ENCODE results near the gene MXD4. TPM values are rescaled to one million over a fixed set of nuclear protein-coding genes. Genes with fewer than 3 reads are reported as not detected.

Gene MXD4, protein sequence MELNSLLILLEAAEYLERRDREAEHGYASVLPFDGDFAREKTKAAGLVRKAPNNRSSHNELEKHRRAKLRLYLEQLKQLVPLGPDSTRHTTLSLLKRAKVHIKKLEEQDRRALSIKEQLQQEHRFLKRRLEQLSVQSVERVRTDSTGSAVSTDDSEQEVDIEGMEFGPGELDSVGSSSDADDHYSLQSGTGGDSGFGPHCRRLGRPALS
- total RNA-seq (2022; extraction: Qiagen RNA extraction), result 15.1 to 21.9 TPM (median 20.3 TPM) in 5 replicates

DNA sequence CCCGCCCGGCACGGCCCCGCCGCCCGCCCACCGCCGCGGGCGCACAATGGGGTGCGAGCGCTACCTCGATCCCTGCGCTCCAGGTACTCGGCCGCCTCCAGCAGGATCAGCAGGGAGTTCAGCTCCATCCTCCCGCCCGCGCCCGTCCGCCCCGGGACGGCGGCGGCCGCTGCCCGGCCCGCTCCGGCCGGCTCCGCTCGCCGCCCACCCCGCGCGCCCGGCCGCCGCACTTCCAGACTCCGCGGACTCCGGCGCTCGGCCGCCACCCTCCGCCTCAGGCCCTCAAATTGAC is at the start of gene MXD4:
TSS of gene MXD4 (minus strand) at position 257 of the 292 bp plus-strand sequence. CDS start at position 128, 129 bp downstream.

DNA sequence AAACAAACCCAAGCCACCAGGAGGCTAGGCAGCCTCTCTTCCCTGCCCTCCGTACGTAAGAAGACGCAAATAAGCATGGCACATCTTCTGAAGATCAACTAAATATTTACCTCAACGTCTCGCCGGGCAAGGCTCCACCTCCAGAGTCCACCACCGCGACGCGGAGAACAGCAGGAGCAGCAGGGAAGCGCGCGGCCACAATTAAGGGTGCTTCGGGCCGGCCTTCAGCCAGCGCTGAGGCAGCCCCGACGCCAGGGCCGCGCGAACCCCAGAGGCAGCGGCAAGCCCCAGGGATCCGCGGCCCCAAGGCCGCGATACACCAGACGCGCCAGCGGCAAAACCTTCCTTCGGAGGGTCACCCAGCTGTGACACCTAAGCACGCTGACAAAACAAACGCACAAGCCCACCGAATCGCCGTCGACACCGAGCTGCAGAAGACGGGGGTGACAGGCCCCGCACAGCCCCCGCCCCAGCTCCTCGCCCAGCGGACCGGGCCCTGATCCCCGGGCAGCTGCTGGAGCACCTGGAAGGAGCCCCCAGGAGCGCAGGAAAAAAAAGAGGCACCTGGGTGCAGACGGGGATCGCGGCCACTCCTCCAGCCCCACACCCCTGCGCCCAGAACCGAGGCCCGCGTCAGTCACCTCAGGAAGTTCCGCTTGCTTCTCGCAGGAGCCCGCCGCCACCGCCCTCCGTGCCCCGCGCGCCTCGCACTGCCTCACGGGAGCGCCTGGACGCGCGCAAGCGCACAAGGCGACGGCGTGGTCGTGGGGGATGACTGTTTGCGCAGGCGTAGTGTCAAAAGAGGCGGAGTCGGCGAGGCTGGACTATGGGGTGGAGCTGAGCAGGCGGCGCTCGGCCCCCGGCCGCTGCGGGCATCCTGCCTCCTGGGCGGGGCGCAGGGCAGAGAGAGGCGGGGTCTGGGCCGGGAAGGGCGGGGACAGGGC is 20.2 kb downstream of the MXD4 start, which contains the start of the genes HAUS3 and POLN:
TSS of gene HAUS3 (minus strand) at position 712 of the 944 bp plus-strand sequence. CDS start 1,175 bp downstream, outside the sequence.
TSS of gene POLN (minus strand) at position 712 of the 944 bp plus-strand sequence. CDS start 12,890 bp downstream, outside the sequence.

Other genes starting within 250 kb of the MXD4 start
- gene NAT8L, start 202.8 kb downstream of the MXD4 start, total RNA-seq (2022; extraction: Qiagen RNA extraction), result 12.2 to 13.6 TPM (median 12.9 TPM) in 5 replicates
- 6.6 to 8.9 TPM (median 7.5 TPM) in 5 replicates for gene HAUS3, start 20.0 kb downstream of the MXD4 start, total RNA-seq (2022; extraction: Qiagen RNA extraction)
- 0.45 to 0.91 TPM (median 0.77 TPM) in 5 replicates for gene POLN, start 20.0 kb downstream of the MXD4 start, total RNA-seq (2022; extraction: Qiagen RNA extraction)
- 2.4 to 3.2 TPM (median 2.9 TPM) in 5 replicates for gene ZFYVE28, start 156.5 kb upstream of the MXD4 start, total RNA-seq (2022; extraction: Qiagen RNA extraction)
- gene CFAP99, start 156.8 kb upstream of the MXD4 start, total RNA-seq (2022; extraction: Qiagen RNA extraction), result 0.12 to 0.24 TPM (median 0.18 TPM) in 3 of 5 replicates, not detected in the others
- 61.4 to 87.4 TPM (median 62.7 TPM) in 5 replicates for gene RNF4, start 207.0 kb upstream of the MXD4 start, total RNA-seq (2022; extraction: Qiagen RNA extraction)

Data from A549 treated with Hydrocortisone at 1 μM for 4 hours (cell line).